GM18861 (cell line): ENCODE measurements around the gene BTBD18.

ENCODE experiments used
- ATAC-seq: cut with Tn5 transposase; IDR thresholded peaks from one replicate; pipeline ENCODE4 v1.9.1; 2021; ENCODE audit not compliant: unreplicated experiment

Gene BTBD18

DNA sequence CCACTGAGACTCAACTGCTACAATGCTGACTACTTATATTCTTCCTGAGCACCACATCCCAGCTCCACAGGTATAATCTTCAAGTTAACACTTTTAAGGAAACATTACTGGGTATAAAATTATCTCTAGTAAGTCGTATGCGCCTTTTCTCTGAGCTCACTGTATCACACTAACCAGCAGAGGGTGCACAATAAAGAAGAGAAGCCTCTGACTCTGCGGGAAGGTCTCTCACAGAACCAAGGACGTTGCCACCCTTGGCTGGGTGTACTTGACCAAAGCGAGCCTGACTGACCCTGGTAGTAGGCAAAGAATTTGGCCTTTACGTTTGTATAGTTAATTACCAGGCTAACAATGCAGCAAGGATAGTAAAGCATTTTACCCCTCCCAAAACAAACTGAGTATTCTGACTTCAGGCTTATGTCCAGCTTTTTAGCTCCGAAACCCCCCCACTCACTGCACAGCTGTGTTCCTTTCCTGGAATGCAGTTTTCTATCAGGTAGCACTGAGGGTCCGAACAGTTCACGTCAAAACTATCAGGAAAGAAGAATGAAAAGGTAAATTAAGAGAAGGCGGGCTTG, at the start of gene BTBD18:
Gene BTBD18, minus strand, starts transcription at position 144 of the 578 bp plus-strand sequence. CDS start 631 bp downstream, outside the sequence.
- ATAC-seq: no peak

DNA sequence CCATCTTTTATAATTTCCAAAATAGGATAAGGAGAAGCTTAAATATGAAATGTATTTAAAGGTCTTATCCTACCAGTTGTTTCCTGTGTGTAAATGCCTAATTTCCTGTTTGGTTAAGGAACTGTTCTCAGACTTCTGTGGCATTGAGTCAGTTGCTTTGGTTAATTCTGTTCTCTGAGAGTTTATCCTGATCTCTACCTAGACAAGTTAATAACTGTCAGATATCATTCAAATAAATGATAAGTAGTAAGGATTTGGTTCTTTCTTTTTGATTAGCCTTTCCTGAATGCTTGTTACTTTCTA, 49.5 kb upstream of the BTBD18 start:
- no peak for ATAC-seq

GRCh38 chr11:57800444-57801182, 49.0 kb upstream of the BTBD18 start:
- ATAC-seq: peak; percentile 85

DNA sequence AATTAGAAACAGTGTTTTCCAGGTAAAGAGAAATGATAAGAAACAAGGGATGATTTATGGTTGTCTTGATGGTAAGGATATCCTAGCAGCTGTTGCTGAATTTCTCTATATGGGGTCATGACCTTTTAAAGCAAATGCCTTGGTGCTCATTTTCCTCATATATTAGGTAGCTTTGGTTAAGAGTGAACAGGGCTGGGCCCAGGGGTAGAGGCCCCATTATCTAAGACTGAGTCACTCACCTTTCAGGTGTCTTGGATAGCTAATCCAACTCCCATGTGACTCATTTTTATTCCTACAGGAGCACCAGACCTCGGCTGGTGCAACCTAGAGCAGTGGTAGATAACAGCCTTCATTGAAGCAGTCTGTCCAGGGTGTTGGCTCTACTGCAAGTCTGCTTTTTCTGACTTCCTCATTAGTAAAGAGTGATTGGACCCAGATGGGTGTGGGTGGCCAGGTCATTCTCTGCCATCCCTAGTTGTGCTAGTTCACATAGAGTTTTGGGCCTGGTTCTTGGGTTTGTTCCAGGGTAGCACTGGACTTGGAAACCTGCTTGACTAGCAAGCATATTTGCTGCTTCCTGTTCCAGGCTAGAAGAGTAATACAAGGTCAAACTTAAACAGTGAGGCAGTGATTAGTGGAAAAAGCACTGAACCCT, 47.4 kb upstream of the BTBD18 start:
- ATAC-seq: no peak

DNA sequence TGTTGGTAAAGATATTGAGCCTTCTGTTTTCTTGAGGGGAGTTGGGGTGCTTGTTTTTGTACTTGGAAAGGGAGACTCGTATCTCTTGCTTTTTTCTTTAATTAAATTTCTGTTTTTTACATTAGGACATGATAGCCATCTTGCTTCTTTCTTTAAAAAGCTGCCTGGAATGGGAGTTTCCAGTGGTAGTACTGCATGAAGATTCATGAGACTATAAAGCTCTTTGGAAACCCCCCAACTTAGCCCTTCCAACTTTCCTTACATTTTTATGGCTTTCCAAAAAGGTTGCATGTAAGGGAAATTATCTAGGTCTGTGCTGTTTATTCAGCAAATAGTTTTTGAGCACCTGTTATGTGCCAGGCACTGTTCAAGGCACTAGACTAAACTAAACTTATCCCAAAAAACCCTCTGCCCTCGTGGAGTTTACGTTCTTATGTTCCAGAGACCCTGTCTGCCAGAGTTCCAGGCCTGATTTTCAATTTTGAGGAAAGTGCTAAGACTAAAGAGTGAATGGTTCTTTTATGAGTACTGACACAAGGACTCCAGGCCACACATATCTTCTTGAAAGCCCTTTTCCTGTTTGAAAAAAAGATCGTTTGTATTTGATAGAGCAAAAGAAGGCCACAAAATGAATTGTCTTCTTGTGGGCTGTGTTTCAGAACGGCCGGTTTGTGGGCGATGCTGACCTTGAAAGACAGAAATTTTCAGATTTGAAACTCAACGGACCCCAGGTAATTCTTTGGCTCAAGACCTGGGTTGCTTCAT, 41.9 kb upstream of the BTBD18 start:
- ATAC-seq: no peak

DNA sequence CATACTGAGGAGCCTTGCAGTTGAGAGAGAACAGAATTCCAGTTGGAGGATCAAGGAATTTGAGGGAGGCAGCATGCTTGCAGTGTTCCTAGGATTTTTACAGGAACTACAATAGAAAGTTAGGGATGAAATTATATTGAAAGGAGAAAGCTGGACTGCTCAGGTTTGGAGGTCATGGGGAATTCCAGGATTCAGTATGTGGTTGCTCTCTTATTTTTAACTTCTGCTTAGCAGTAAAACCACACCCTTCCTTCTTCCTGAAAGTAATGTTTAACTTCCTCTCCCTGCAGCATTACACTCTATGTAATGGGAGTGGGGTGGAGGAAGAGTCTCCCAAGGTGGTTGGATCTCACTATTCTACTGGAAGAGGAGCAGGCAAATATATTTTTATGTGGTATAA, 41.3 kb upstream of the BTBD18 start:
- no peak for ATAC-seq

- ATAC-seq: peak; percentile 84
These were observed 40.5 kb upstream of the BTBD18 start for GRCh38 chr11:57792060-57792541.

DNA sequence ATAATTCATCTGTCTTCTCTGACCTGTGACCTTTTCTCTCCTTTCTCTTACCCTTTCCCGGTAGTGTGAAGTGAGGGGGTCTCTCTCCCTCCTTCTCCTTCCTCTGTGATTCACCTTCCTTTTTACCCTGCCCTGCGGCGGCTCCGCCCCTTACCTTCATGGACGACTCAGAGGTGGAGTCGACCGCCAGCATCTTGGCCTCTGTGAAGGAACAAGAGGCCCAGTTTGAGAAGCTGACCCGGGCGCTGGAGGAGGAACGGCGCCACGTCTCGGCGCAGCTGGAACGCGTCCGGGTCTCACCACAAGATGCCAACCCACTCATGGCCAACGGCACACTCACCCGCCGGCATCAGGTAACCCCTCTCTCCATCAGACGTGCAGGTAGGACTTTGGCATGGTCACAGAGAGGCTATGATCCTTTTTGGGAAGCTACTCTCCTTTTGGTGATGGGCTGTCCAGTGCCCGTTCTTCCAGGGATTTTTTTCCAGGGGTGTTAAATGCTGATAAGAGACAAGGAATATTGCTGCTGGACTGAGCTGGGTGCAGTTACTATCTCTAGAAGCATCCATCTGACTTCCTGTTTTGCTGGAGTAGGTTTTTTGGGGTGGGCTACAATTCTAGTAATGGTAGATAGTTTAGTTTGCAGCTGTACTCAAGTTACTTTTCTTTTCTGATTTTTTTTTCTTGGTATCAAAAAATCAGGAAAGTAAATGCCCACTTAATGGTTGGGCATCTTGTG, 39.9 kb upstream of the BTBD18 start:
- ATAC-seq: no peak

DNA sequence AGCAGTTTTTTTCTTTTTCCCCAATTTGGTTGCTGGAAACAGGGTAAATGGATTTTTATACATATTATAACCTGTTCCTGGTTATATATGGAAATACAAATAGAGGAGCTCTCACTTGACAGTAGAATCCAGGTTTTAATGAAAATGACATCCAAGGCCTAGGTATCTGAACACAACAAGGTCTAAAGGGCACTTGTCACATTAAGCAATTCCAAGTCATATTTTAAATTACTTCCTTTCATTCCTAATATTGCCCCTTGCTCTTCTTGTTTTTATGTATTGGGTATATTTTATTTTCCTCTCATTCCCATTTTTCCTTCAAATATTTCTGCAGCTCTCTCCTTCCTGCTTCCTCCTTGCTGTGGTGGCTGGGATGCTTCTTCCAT, 37.1 kb upstream of the BTBD18 start:
- no peak for ATAC-seq

- ATAC-seq: peak; percentile 41
These were observed 36.5 kb upstream of the BTBD18 start for GRCh38 chr11:57787920-57788702.

GRCh38 chr11:57787006-57787604, 35.5 kb upstream of the BTBD18 start:
- no peak for ATAC-seq

GRCh38 chr11:57786436-57786835, 34.8 kb upstream of the BTBD18 start:
- ATAC-seq: no peak

- ATAC-seq: peak; percentile 33
These were observed 33.5 kb upstream of the BTBD18 start for GRCh38 chr11:57785072-57785471.

DNA sequence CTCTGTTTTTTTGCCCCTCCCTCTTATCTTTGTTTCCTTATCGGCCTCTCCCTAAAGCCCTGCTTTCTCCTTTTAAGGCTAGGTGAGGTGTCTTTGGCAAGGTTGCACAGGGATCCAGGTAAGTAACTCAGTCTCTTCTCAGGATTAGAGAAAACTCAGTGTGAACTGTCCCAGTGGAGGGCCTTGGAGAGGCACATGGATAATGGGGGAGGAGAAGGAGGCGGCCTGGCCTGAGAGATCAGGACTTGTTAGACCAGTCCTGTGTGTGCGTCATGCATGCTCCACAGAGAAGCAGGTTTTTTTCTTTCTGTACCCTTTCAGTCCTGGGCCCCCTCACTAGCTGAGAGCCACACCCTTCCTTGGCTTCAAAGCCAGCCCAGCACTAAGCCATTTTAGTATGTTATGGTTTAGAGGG, 29.9 kb upstream of the BTBD18 start:
- ATAC-seq: no peak

- ATAC-seq: no peak
These were observed 27.7 kb upstream of the BTBD18 start for GRCh38 chr11:57779276-57779675.

DNA sequence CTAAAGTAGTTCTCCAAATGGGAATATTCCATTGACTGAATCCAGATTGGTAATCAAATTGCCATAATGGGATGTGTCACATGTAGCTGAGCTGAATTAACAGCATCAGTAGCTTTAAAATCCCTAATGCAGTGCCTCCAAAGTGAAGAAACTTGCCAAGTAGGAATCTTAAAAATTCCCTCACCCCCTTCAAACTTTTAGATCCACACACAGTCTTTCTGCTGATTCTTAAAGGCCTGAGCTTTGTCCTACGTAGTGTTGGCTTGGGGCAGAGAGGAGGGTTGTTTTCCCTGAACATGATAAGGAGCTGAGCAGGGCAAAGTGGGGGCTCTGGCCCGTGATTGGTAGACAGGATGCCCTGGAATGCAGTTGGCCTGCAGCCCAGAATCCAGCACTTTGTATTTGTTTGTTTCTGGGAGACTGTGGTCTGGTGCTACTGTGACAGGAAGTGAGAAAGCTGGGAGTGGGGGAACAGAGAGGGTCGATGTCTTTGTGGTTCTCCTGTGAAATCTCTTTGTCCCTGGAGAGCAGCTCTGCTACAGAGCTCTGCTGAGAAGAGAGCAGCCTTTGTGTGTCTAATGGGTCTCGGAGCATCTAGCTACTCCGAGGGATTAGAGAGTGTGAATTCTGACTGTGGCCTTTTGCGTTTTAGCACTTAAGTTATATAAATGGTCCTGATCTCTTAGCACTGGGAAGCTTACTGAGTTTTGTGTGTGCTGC, 26.9 kb upstream of the BTBD18 start:
- no peak for ATAC-seq

DNA sequence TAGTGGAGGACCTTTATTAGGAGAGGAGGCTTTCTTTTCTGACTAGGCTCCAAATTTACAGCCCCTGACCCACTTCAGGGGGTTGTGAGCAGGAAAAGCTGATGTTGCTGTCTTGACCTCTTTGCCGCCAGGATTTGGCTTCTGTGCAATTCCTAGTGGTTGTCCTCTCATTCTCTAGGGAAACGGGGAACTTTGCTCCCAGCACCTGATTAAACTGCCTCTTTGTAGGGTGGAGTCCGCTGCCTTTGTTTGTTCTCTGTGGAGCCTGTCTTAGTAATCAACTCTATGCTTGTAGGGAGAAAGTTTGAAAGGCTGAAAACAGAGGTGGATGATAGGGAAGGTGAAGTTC, 26.3 kb upstream of the BTBD18 start:
- ATAC-seq: no peak

DNA sequence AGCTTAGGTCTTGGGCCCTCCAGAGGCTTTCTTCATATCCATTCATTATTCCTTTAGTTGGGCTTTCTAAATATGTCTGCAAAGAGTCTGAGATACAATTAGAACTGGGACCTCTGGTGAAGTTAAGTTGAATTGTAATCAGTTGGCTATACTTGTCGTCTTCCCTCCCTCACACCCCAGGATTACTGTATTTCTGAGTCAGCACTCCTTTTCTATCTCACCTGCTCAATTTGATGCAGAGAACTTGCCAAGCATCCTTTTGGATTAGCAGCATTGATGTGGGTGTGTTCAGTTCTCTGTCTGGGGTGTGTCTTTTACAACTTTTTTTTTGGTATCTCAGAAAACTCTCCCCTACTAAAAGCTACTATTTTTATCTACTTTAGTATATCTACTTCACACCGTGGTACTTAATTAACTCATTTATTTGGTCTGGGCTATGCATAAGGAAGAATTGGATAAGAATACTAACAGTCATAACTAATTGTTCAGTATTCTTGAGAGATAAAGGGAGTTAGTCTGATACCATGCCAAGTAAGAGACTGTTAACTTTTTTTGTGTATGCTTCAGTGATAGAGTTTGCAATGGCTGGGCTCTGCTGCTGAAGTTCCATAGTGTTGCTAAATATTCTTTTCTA, 25.1 kb upstream of the BTBD18 start:
- no peak for ATAC-seq

DNA sequence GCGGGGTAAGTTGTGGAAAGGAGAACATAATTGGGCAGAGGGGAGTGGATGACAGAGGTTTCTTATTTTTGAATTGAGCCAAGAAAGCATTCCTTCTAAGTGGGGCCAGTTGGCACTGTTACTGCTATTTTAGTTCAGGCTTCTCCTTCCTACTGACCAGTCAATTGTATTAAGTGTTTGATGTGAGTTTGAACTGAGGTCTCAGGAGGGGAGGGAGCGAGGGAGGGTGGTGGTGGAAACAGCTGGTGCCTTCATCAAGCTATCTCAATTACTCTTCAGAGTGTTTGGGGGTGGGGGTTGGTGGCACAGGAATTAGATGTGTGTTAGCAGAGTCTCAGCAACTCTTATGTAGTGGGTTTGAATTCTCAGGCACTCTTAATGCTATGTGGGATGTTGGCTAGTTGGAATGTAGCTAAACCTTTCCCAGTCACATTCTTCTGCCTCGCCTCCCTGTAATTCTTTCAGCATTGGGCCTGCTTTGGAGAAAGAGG, 24.5 kb upstream of the BTBD18 start:
- ATAC-seq: no peak
